K562 (cell line): ENCODE results near the gene ACSS2. TPM values are rescaled to one million over a fixed set of nuclear protein-coding genes. Genes with fewer than 3 reads are reported as not detected.
A peak's percentile ranks its signal among the peaks of the same experiment; 100 is the strongest.

Source experiments
- ATAC-seq: fragments of 200-7000 bp; cut with Tn5 transposase; 3 replicates; pipeline ENCODE4 v1.9.1; 2020; ENCODE audit warnings: moderate library complexity
- BruUV-seq: library from RNA; stranded (reverse); fragments of 400-500 nt; replicated peaks from 2 replicates; lab custom pipeline; 2021; lab: Mats Ljungman, UMichigan
- CTCF ChIA-PET: fragments of 300-600 bp; formaldehyde crosslinking; extraction: SDS; loops from one replicate; lab custom pipeline; 2021; ENCODE audit warnings: low intra/inter-chr PET ratio; lab: Yijun Ruan, JAX
- POLR2A ChIA-PET: fragments of 300-600, 350-650 bp; sonication (Branson Sonifier 250); formaldehyde crosslinking; extraction: SDS; loops from one replicate; lab custom pipeline; 2021; ENCODE audit warnings: antibody characterized with exemption, inconsistent platforms; lab: Yijun Ruan, JAX
- DNase-seq, 4 experiments: peaks; one replicate each; pipeline versions ENCODE4 v3.0.0 to v3.0.0-alpha.2; 2011 to 2018; ENCODE audit warnings: low spot score in 3 of 4, mixed read lengths in 3 of 4; ENCODE audit errors: extremely low read depth in 1 of 4
- FAIRE-seq: peaks from 2 replicates; lab custom pipeline; 2011; peaks lifted over from hg19 to GRCh38; lab: Jason Lieb, UNC
- H2AFZ ChIP-seq: 2 replicates; pipeline ENCODE4 v1.6.0; 2011; ENCODE audit warnings: low read depth, low read length, control low read depth, inconsistent platforms
- H3K27ac ChIP-seq: fragments of 200-600 bp; 3 replicates; pipeline ENCODE4 v1.8.0; 2011; ENCODE audit warnings: low read depth, mild to moderate bottlenecking, control low read depth, inconsistent platforms, low read length, moderate library complexity, mixed read lengths; ENCODE audit errors: extremely low read depth
- H3K27me3 ChIP-seq, 2 experiments: fragments of 300-600 bp in 1 of 2; 2 replicates in 1 of 2; 3 replicates in 1 of 2; pipeline versions ENCODE4 v1.6.0 to v1.8.0; 2011; ENCODE audit warnings: inconsistent platforms in 2 of 2, low read length in 2 of 2, mild to moderate bottlenecking in 1 of 2, mixed read lengths in 1 of 2, moderate library complexity in 1 of 2; ENCODE audit not compliant: control insufficient read depth in 2 of 2, insufficient read depth in 2 of 2
- H3K36me3 ChIP-seq: fragments of 300-600 bp; 3 replicates; pipeline ENCODE4 v1.8.0; 2011; ENCODE audit warnings: mild to moderate bottlenecking, low read length, inconsistent platforms; ENCODE audit not compliant: control insufficient read depth, insufficient read depth
- H3K4me1 ChIP-seq, 2 experiments: fragments of 200-600 bp in 1 of 2; replicated peaks in 1 of 2; 2 replicates in 1 of 2; 3 replicates in 1 of 2; pipeline versions ENCODE4 v1.5.1 to v1.8.0; 2011; ENCODE audit warnings: inconsistent platforms in 2 of 2, low read length in 2 of 2, mild to moderate bottlenecking in 1 of 2, mixed read lengths in 1 of 2, moderate library complexity in 1 of 2; ENCODE audit not compliant: control insufficient read depth in 2 of 2, insufficient read depth in 2 of 2
- H3K4me2 ChIP-seq: 2 replicates; pipeline ENCODE4 v1.6.1; 2011; ENCODE audit warnings: low read length, control low read depth, inconsistent platforms, mixed read lengths; ENCODE audit not compliant: insufficient read depth
- H3K4me3 ChIP-seq: fragments of 200-600 bp; sonication (generic), shearing (Covaris generic); 2 replicates; pipeline ENCODE4 v1.5.1; 2016; ENCODE audit warnings: control low read depth, inconsistent platforms
- H3K79me2 ChIP-seq: fragments of 200-600 bp; 3 replicates; pipeline ENCODE4 v1.8.0; 2011; ENCODE audit warnings: low read length, inconsistent platforms; ENCODE audit not compliant: control insufficient read depth, insufficient read depth
- H3K9ac ChIP-seq, 2 experiments: 2 replicates each; pipeline versions ENCODE4 v1.6.0 to v1.6.1; 2011; ENCODE audit warnings: low read depth in 2 of 2, low read length in 2 of 2, control low read depth in 1 of 2, inconsistent platforms in 1 of 2, mild to moderate bottlenecking in 1 of 2, mixed read lengths in 1 of 2; ENCODE audit not compliant: insufficient read depth in 1 of 2
- H3K9me1 ChIP-seq: one replicate; pipeline ENCODE4 v1.6.0; 2011; ENCODE audit warnings: inconsistent platforms, mild to moderate bottlenecking, low read length, moderate library complexity; ENCODE audit not compliant: control insufficient read depth, insufficient read depth
- H3K9me3 ChIP-seq: replicated peaks from 2 replicates; pipeline ENCODE4 v1.5.1; 2011; ENCODE audit warnings: low read depth, low read length, inconsistent platforms; ENCODE audit not compliant: control insufficient read depth, insufficient read depth
- H4K20me1 ChIP-seq: replicated peaks from 2 replicates; pipeline ENCODE4 v1.6.1; 2011; ENCODE audit warnings: low read length, inconsistent platforms, mixed read lengths; ENCODE audit not compliant: control insufficient read depth, insufficient read depth
- CAMTA2 ChIP-seq: fragments of 250-450 bp; sonication (Bioruptor Pico); conservative IDR thresholded peaks from 2 replicates; pipeline ENCODE4 v1.5.1; 2022
- DMBX1 ChIP-seq: fragments of 250-450 bp; sonication (Bioruptor Pico); IDR thresholded peaks from 2 replicates; pipeline ENCODE4 v1.8.0; 2022; ENCODE audit warnings: inconsistent platforms, mild to moderate bottlenecking, moderate library complexity, borderline replicate concordance
- KLF1 ChIP-seq: fragments of 450-650 bp; IDR thresholded peaks from 2 replicates; pipeline ENCODE4 v1.6.1; 2016; ENCODE audit warnings: missing genetic modification characterization, missing compliant biosample characterization
- MTA2 ChIP-seq: fragments of 450-650 bp; IDR thresholded peaks from 2 replicates; pipeline ENCODE4 v1.6.1; 2016; ENCODE audit warnings: low read depth
- PATZ1 ChIP-seq: fragments of 250-450 bp; sonication (Bioruptor Pico); IDR thresholded peaks from 2 replicates; pipeline ENCODE4 v1.5.0; 2020; ENCODE audit warnings: mild to moderate bottlenecking, borderline replicate concordance
- TAL1 ChIP-seq: fragments of 450-650 bp; IDR thresholded peaks from 2 replicates; pipeline ENCODE4 v1.6.1; 2016; ENCODE audit warnings: mild to moderate bottlenecking
- ZBTB17 ChIP-seq: fragments of 450-650 bp; formaldehyde crosslinking; IDR thresholded peaks from 2 replicates; pipeline ENCODE4 v1.4.0; 2020; ENCODE audit warnings: mild to moderate bottlenecking
- ZNF407 ChIP-seq: fragments of 450-650 bp; IDR thresholded peaks from 2 replicates; pipeline ENCODE4 v1.6.1; 2016; ENCODE audit warnings: low read depth
- in situ Hi-C: fragments of 300-500 bp; cut with MboI; formaldehyde crosslinking; loops from 4 replicates; pipeline ENCODE4 v1.15.0; 2018; ENCODE audit warnings: inconsistent platforms, mixed read lengths
- intact Hi-C: fragments of 100-400 bp; cut with micrococcal nuclease; formaldehyde crosslinking; loops from 2 replicates; pipeline ENCODE4 v1.14.2; 2022
- polyA plus RNA-seq, 8 experiments: library from polyadenylated mRNA; depleted of rRNA in 4 of 8; stranded (reverse) in 5 of 8; unstranded in 3 of 8; fragments of >200 nt; fragmentation: Nextera tagmentation in 2 of 8; fragmentation: Illumina TruSeq in 1 of 8; extraction: Ambion mirVana in 2 of 8; extraction: Trizol in 1 of 8; gene quantifications; 2 replicates each; pipeline versions ENCODE4 v1.2.1 to v1.2.3, GENCODE V29; 2011 to 2014; ENCODE audit warnings: inconsistent platforms in 1 of 8, missing spikeins in 1 of 8
- total RNA-seq, 7 experiments: library from RNA; depleted of rRNA in 6 of 7; stranded (reverse); fragments of >200 nt in 6 of 7; fragmentation: Illumina TruSeq in 2 of 7; extraction: Trizol in 2 of 7; gene quantifications; 2 replicates each; pipeline versions ENCODE4 v1.2.1 to v1.2.3, GENCODE V29; 2011 to 2021; ENCODE audit warnings: low replicate concordance in 1 of 7
- TF ChIP-seq, protein P1 (sequence below): fragments of 150-350 bp; IDR thresholded peaks from 2 replicates; pipeline ENCODE4 v1.6.1; 2014; ENCODE audit warnings: low read depth, mild to moderate bottlenecking, low read length, borderline replicate concordance

ACSS2 gene
- total and polyA plus RNA-seq, 9 of the 15 experiments (the other 6 are each of a cell fraction or from before 2014, with no cell fraction given) = 21.9 to 246 (median 66.2) TPM

DNA sequence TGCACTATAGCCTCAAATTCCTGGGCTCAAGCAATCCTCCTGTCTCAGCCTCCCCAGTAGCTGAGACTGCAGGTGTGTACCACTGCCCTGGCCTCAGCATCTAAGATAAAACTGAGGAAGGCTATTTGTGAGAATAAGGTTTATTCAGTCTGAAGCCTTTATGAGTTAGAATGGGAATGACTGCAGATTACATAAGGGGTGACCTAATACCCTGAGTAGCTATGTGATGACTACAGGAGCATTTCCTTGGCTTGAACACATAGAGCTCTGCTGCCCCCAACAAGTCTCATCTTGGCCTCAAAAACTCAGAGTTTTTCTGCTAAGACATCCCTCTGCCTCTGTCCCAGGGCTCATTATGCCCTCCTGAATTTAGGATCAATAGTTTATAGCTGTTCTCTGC is 71.6 kb downstream of the ACSS2 start:
- H3K27me3 ChIP-seq = no peaks in the 10 kb centered on the region
- H3K4me1 ChIP-seq = peaks cover 0 to 3% of the 10 kb centered on the region in 2 experiments; a peak in 2 of 5 replicates
- ATAC-seq = no peak
- H3K9me1 ChIP-seq = no peaks in the 10 kb centered on the region
- H3K79me2 ChIP-seq = peaks cover 3% of the 10 kb centered on the region; the same call in 1 of the 3 replicates
- H3K9me3 ChIP-seq = no peaks in the 10 kb centered on the region
- H3K4me2 ChIP-seq = no peak overlapping the region
- CTCF ChIA-PET = no interaction called here
- BruUV-seq = no TSS peak
- no peak for DNase-seq
- no peak overlapping the region for H3K4me3 ChIP-seq
- H2AFZ ChIP-seq = no peak overlapping the region
- H3K27ac ChIP-seq = no peak overlapping the region
- POLR2A ChIA-PET = interaction anchor here (0.6 kb wide), 1 partner anchor 254 kb away, joined by 4 read pairs; no protein-coding TSS in a partner anchor
- peak; percentile 15 for FAIRE-seq
- intact Hi-C loops = no loop called here
- no peaks in the 10 kb centered on the region for H4K20me1 ChIP-seq
- in situ Hi-C loops = no loop called here
- H3K36me3 ChIP-seq = peaks cover 80% of the 10 kb centered on the region
- no peak overlapping the region for H3K9ac ChIP-seq
- TF ChIP-seq TAL1 (no peak), ZBTB17 (CRISPR knock-in tag) (no peak), CAMTA2 (CRISPR knock-in tag) (no peak), KLF1 (tag) (no peak), DMBX1 (CRISPR knock-in tag) (no peak), MTA2 (no peak), ZNF407 (no peak), PATZ1 (no peak)
- TF ChIP-seq, protein P1, sequence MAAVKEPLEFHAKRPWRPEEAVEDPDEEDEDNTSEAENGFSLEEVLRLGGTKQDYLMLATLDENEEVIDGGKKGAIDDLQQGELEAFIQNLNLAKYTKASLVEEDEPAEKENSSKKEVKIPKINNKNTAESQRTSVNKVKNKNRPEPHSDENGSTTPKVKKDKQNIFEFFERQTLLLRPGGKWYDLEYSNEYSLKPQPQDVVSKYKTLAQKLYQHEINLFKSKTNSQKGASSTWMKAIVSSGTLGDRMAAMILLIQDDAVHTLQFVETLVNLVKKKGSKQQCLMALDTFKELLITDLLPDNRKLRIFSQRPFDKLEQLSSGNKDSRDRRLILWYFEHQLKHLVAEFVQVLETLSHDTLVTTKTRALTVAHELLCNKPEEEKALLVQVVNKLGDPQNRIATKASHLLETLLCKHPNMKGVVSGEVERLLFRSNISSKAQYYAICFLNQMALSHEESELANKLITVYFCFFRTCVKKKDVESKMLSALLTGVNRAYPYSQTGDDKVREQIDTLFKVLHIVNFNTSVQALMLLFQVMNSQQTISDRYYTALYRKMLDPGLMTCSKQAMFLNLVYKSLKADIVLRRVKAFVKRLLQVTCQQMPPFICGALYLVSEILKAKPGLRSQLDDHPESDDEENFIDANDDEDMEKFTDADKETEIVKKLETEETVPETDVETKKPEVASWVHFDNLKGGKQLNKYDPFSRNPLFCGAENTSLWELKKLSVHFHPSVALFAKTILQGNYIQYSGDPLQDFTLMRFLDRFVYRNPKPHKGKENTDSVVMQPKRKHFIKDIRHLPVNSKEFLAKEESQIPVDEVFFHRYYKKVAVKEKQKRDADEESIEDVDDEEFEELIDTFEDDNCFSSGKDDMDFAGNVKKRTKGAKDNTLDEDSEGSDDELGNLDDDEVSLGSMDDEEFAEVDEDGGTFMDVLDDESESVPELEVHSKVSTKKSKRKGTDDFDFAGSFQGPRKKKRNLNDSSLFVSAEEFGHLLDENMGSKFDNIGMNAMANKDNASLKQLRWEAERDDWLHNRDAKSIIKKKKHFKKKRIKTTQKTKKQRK = no peak
